GM12891 (cell line): ENCODE data around the gene CITED4.

ENCODE experiments used
- POLR2A ChIP-seq: IDR thresholded peaks from 2 replicates; pipeline ENCODE4 v1.6.1; 2011; ENCODE audit warnings: low read depth, low read length, control low read depth
- POLR2AphosphoS5 ChIP-seq: IDR thresholded peaks from 2 replicates; pipeline ENCODE4 v1.6.1; 2011; ENCODE audit warnings: low read depth, low read length, control low read depth
- TAF1 ChIP-seq: IDR thresholded peaks from 2 replicates; pipeline ENCODE4 v1.6.1; 2011; ENCODE audit warnings: low read depth, low read length, control low read depth

- no peak for TF ChIP-seq TAF1
- no peak for TF ChIP-seq POLR2A
- no peak for TF ChIP-seq POLR2AphosphoS5
These were observed 44.3 kb downstream of the CITED4 start for GRCh38 chr1:40817791-40818263.
